ENCODE measurements around the gene FN3K.

The FN3K gene

DNA sequence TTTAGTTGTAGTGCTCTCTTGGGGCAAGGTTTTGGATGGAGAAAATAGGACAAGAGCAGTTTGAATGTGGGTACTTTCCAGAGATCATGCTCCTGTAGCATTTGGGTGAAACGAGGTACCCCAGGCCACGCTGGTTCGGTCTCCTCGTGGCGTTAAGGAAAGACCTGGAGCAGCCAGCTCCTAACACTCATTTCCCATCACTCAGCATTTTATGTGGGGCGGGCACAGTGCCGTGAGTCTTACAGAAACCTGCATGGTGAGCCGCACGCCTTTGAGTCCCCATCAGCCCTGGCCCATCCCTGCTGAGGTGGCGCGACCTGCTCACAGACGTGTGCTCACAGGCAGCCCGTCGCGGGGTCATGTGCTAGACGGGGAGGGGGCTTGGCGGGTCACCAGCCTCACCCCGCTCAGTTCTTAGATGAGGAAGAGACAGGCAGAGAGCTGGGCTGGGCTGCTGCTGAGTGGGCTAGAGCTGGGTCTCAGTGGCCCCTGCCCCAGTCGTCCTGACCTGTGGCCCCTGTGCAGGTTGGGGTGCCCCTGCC lies 53.7 kb downstream of the FN3K start:
- Histone ChIP-seq H3K4me1 (no peaks in the 10 kb centered on the region), H3K36me3 (peaks cover 4% of the 10 kb centered on the region), H3K9me3 (no peaks in the 10 kb centered on the region), H3K27me3 (no peaks in the 10 kb centered on the region), H3K4me3 (ENCODE audit: low read depth, low read length) (no peak overlapping the region)
- DNase-seq, result no peak
- no peak for TF ChIP-seq CTCF (IDR thresholded peaks at IDR 0.05; ENCODE audit: low read depth, low read length)

GRCh38 chr17:82789806-82790205 lies 54.4 kb downstream of the FN3K start:
- no peak for TF ChIP-seq CTCF (IDR thresholded peaks at IDR 0.05; ENCODE audit: low read depth, low read length)
- Histone ChIP-seq H3K9me3 (no peaks in the 10 kb centered on the region), H3K27me3 (no peaks in the 10 kb centered on the region), H3K4me1 (no peaks in the 10 kb centered on the region), H3K4me3 (ENCODE audit: low read depth, low read length) (no peak overlapping the region), H3K36me3 (no peaks in the 10 kb centered on the region; the same call in 1 of the 2 replicates)
- no peak for DNase-seq

GRCh38 chr17:82790391-82790790 lies 55.0 kb downstream of the FN3K start:
- no peak for TF ChIP-seq CTCF (IDR thresholded peaks at IDR 0.05; ENCODE audit: low read depth, low read length)
- no peaks in the 10 kb centered on the region; the same call in none of the 2 replicates for H3K36me3 ChIP-seq
- no peak for DNase-seq
- no peaks in the 10 kb centered on the region for H3K9me3 ChIP-seq
- no peaks in the 10 kb centered on the region for H3K27me3 ChIP-seq
- H3K4me1 ChIP-seq, result no peaks in the 10 kb centered on the region
- H3K4me3 ChIP-seq (ENCODE audit: low read depth, low read length), result no peak overlapping the region

- H3K4me3 ChIP-seq (ENCODE audit: low read depth, low read length), result no peak overlapping the region
- no peaks in the 10 kb centered on the region for H3K27me3 ChIP-seq
- no peak for DNase-seq
- TF ChIP-seq CTCF (IDR thresholded peaks at IDR 0.05; ENCODE audit: low read depth, low read length), result no peak
- H3K4me1 ChIP-seq, result no peaks in the 10 kb centered on the region
- H3K36me3 ChIP-seq, result no peaks in the 10 kb centered on the region; the same call in none of the 2 replicates
- H3K9me3 ChIP-seq, result no peaks in the 10 kb centered on the region
Measured at GRCh38 chr17:82791532-82791931, 56.1 kb downstream of the FN3K start.

DNA sequence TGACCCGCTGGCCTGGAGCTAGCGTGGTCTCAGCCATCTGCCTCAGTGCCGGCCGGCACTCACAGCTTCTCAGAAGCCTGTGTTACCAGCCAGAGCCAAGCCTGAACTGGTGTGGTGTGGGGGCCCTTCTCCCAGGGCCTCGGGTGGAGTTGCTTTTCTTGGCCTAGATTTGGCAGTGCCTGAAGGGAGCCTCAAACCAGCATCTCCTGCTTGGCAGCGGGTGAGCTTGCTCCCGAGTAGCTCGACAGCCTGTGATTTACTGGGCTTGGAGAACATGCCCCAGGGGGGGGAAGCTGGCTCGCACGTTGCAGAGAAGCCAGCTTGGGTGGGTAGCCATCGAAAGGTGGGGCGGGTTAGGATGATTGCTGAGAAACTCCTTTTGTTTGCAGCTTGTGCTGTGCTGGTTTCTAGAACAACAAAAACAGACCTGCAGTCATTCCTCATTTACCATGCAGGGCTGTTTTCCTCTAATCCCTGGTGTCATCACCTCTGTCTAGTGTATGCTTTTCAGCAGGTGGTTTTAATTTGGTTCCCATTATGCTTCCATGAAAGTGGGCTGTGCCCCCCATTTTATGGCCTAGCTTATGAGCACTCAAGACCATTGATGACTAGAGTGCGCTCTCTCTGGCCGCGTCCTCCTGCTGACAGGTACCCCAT lies 58.7 kb downstream of the FN3K start:
- Histone ChIP-seq H3K9me3 (no peaks in the 10 kb centered on the region), H3K4me3 (ENCODE audit: low read depth, low read length) (no peak overlapping the region), H3K4me1 (no peaks in the 10 kb centered on the region), H3K36me3 (no peaks in the 10 kb centered on the region; the same call in none of the 2 replicates), H3K27me3 (no peaks in the 10 kb centered on the region)
- no peak for DNase-seq
- no peak for TF ChIP-seq CTCF (IDR thresholded peaks at IDR 0.05; ENCODE audit: low read depth, low read length)

DNA sequence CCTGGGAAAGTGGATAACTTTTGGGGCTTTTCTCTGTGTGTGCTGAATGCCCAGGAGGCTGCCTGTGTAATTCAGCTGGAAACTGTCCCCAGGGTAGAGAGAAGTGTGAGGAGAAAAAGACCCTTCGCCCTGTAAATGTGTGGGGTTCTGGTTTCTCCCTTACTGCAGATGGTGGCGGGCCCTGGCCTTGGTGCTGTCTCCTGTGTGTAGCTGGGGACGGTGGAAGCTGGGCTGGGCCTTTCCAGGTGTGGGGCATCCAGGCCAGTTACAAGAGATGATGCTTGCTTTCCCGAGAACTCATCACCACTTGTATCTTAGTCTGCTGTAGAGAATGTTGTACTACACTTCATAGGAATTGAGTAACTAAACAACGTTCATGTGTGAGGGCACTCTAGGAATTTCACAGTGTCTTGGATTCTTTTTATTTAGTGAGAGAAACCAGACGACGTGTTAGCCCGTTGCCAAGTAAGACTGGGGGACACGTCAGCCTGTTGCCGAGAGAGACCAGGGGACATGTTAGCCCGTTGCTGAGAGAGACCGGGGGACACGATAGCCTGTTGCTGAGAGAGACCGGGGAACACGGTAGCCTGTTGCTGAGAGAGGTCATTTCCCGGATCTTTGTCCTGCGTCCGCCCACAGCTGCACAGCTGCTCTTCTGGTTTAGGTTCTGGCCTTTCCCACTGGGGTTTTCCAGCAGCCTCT lies 59.5 kb downstream of the FN3K start:
- no peaks in the 10 kb centered on the region; the same call in none of the 2 replicates for H3K36me3 ChIP-seq
- H3K4me1 ChIP-seq, result no peaks in the 10 kb centered on the region
- H3K9me3 ChIP-seq, result no peaks in the 10 kb centered on the region
- no peak for DNase-seq
- TF ChIP-seq CTCF (IDR thresholded peaks at IDR 0.05; ENCODE audit: low read depth, low read length), result no peak
- H3K4me3 ChIP-seq (ENCODE audit: low read depth, low read length), result no peak overlapping the region
- no peaks in the 10 kb centered on the region for H3K27me3 ChIP-seq

All from BE2C (cell line).